GM12872 (cell line): ENCODE data around the gene ERI2.

Experiments
- TF ChIP-seq, protein P1 (sequence below): IDR thresholded peaks from 3 replicates; pipeline ENCODE4 v1.5.1; 2011; ENCODE audit warnings: low read depth, mild to moderate bottlenecking, low read length, moderate library complexity; ENCODE audit not compliant: insufficient read depth

ERI2 gene

DNA sequence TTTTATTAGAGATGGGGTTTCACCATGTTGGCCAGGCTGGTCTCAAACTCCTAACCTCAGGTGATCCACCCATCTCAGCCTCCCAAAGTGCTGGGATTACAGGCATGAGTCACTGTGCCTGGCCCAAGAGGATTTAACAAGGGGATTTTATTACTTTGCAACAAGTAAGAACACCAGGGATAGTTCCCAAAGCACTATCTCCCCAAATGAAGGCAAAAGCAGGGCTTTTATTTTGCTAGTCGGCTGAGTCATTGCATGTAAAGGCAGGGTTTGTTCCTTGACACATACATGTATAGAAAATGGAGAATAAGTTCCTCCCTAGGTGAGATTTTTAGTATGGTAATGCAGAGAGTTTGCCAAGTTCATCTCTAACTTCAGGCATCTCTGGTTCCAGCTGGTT lies 24.1 kb upstream of the ERI2 start:
- TF ChIP-seq, protein P1, sequence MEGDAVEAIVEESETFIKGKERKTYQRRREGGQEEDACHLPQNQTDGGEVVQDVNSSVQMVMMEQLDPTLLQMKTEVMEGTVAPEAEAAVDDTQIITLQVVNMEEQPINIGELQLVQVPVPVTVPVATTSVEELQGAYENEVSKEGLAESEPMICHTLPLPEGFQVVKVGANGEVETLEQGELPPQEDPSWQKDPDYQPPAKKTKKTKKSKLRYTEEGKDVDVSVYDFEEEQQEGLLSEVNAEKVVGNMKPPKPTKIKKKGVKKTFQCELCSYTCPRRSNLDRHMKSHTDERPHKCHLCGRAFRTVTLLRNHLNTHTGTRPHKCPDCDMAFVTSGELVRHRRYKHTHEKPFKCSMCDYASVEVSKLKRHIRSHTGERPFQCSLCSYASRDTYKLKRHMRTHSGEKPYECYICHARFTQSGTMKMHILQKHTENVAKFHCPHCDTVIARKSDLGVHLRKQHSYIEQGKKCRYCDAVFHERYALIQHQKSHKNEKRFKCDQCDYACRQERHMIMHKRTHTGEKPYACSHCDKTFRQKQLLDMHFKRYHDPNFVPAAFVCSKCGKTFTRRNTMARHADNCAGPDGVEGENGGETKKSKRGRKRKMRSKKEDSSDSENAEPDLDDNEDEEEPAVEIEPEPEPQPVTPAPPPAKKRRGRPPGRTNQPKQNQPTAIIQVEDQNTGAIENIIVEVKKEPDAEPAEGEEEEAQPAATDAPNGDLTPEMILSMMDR = no peak

DNA sequence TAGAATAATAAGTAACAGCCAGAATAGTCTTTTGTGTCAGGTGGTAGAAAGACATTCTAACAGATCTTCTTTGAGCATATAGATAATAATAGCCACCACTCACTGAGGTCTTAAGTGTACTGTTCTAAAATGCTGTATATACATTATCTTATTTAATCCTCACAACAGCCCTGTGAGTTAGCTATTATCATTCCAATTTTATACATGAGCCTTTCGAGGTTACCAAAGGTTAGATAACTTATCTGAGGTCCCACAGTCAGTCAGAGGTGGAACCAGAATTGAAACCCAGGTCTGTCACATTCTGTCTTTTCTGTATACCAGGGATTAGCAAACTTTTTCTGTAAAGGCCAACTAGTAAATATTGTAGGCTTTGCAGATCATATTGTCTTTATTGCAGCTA lies 23.3 kb upstream of the ERI2 start:
- TF ChIP-seq, protein P1 = no peak

DNA sequence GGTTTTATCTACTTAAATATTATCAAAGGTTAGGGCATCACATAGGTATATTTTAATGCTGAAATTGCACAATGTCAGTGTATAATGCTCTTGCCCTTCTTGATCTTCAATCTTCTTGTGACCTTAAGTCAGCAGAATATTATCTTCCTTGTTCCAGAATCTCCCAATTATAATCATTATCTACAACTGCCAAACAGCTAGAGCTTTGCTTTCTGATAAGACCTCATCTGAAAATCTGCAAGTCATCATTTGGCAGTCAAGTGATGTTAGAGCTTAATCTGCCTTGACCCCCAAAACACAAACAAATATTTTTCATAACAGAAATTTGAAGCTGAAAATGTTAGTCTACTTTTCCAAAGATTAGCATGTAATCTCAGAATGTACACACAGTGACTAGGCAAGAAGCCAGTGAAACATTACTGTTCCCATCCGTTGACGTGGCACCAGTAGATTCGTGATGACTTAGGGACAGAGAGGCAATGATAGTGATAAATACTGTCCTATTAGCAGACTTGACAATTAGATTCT lies 19.8 kb upstream of the ERI2 start:
- TF ChIP-seq, protein P1 = no peak

DNA sequence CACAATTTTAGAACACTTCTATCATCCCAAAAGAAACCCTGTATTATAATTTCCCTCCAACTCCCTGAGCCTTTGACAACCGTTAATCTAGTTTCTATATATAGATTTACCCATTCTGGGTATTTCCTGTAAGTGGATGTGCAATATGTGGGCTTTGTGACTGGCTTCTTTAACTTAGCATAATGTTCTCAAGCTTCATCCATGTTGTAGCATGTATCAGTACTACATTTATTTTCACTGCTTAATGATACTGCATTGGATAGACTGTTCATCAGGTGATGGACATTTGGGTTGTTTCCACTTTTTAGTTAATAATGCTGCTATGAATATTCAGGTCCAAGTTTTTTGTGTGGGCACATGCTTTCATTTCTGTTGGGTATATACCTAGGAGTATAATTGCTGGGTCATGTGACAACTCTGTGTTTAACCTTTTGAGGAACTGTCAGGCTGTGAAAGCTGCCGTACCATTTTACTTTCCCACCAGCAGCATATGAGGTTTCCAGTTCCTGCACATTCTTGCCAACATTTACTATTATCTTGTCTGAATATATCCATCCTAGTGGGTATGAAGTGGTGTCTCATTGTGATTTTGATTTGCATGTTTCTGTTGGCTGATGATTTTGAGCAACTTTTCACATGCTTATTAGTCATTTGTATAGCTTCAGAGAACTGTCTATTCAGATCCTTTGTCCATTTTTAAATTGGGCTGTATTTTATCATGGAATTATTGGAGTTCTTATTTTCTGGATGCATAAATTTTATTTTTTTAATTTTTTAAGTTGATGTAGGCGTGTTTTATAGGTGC lies 16.5 kb upstream of the ERI2 start:
- TF ChIP-seq, protein P1 = no peak

DNA sequence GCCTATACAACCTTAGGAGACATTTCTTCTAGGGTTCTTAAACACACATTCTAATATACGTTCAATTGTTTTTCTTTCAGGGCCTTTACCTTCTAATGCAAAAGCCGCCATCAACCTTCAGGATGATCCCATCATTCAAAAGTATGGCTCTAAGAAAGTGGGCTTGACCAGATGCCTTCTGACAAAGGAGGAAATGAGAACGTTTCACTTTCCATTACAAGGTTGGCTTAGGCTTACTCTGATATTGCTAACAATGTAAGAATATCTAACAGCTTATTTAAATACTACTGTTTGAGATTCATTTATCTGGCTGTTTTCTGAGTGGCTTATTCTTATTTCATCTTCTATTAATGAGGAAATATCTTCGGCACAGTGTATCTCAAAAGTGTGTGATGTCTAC lies 15.4 kb upstream of the ERI2 start:
- TF ChIP-seq, protein P1 = no peak

DNA sequence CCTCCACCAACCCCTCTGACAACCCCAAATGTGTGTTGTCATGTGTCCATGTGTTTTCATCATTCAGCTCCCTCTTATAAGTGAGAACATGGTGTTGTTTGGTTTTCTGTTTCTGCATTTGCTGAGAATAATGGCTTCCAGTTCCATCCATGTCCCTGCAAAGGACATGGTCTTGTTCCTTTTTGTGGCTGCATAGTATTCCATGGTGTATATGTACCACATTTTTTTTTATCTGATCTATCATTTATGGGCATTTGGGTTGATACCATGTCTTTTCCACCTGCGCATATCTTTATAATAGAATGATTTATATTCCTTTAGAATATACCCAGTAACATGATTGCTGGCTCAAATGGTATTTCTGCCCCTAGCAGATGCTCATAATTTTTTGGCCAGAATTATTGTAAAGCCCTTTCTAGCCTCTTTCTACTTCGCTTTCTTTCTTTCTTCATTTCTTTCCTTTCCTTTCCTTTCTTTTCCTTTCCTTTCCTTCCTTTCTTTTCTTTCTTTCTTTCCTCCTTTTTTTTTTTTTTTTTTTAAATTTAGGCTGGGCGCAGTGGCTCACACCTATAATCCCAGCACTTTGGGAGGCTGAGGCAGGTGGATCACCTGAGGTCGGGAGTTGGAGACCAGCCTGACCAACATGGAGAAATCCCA lies 12.8 kb upstream of the ERI2 start:
- TF ChIP-seq, protein P1 = no peak

DNA sequence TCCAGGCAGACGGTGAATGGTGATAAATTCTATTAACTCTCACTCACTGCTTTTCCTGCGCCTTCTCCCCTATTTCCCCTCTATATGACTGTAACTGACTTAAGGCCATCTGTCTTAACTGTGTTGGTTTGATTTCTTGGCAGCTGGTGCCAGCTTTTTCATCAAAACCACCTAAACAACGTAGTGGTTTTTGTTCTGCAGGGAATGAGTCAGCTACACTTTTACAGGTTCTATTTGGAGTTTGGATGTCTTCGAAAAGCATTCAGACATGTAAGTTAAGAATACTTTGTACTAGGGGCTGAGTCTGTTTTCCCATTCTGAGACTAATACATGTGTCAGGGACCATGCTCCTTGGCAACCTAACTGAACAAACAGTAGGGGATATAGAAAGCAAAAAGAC lies 8.5 kb upstream of the ERI2 start:
- TF ChIP-seq, protein P1 = no peak
